Activated naive CD4-positive, alpha-beta T cell (primary cell): ENCODE data around the gene FOXA3.
"Not testable (repeated sequence)": the region's sequence is repeated elsewhere in the genome, so short reads cannot be mapped to it uniquely, and the experiment has no call there.

Experiments used
- DNase-seq, 4 experiments: peaks; one replicate each; lab custom pipeline; 2025; lab: John Stamatoyannopoulos, UW

FOXA3 gene

GRCh38 chr19:45828523-45828922 lies 35.6 kb upstream of the FOXA3 start:
- no peak for DNase-seq

GRCh38 chr19:45828945-45829344 lies 35.2 kb upstream of the FOXA3 start:
- DNase-seq = no peak

- no peak for DNase-seq
Observed at GRCh38 chr19:45834970-45835369, 29.2 kb upstream of the FOXA3 start.

GRCh38 chr19:45842198-45842597 lies 21.9 kb upstream of the FOXA3 start:
- DNase-seq = no peak

- no peak for DNase-seq
Observed at GRCh38 chr19:45847663-45848062, 16.5 kb upstream of the FOXA3 start.

GRCh38 chr19:45848922-45849321 lies 15.2 kb upstream of the FOXA3 start:
- no peak for DNase-seq

- no peak for DNase-seq
Observed at GRCh38 chr19:45852145-45852750, 11.9 kb upstream of the FOXA3 start.

GRCh38 chr19:45852983-45853382 lies 11.1 kb upstream of the FOXA3 start:
- no peak for DNase-seq

GRCh38 chr19:45854167-45854778 lies 9.9 kb upstream of the FOXA3 start:
- DNase-seq = no peak

- no peak for DNase-seq
Observed at GRCh38 chr19:45860359-45861259, 3.5 kb upstream of the FOXA3 start.

- no peak for DNase-seq
Observed at GRCh38 chr19:45862271-45862563, 1.9 kb upstream of the FOXA3 start.

GRCh38 chr19:45862564-45863334 lies 1.4 kb upstream of the FOXA3 start, which contains the start of gene SYMPK:
SYMPK (minus strand) TSS chr19:45863147; CDS start chr19:45854495, 8,652 bp downstream.
- peak; percentile 94 to 97 (median 96) for DNase-seq

GRCh38 chr19:45863335-45863839 lies 739 bp upstream of the FOXA3 start:
- DNase-seq = no peak

- no peak for DNase-seq
Observed at GRCh38 chr19:45864629-45865082, 530 bp downstream of the FOXA3 start.

GRCh38 chr19:45865269-45865948 lies 1.3 kb downstream of the FOXA3 start:
- DNase-seq = no peak

- no peak for DNase-seq
Observed at GRCh38 chr19:45866400-45867176, 2.5 kb downstream of the FOXA3 start.

- DNase-seq = not testable (repeated sequence)
Observed at GRCh38 chr19:45867241-45867640, 3.1 kb downstream of the FOXA3 start.

- DNase-seq = no peak
Observed at GRCh38 chr19:45870798-45871197, 6.7 kb downstream of the FOXA3 start.

- no peak for DNase-seq
Observed at GRCh38 chr19:45872095-45872919, 8.2 kb downstream of the FOXA3 start.
